NCI-H1105 treated with DMSO at 0.1 percent for 48 hours (cell line): ENCODE results near the gene LBHD2.

Source experiments
- DNase-seq: peaks from one replicate; lab custom pipeline; 2025; lab: John Stamatoyannopoulos, UW

The LBHD2 gene

DNA sequence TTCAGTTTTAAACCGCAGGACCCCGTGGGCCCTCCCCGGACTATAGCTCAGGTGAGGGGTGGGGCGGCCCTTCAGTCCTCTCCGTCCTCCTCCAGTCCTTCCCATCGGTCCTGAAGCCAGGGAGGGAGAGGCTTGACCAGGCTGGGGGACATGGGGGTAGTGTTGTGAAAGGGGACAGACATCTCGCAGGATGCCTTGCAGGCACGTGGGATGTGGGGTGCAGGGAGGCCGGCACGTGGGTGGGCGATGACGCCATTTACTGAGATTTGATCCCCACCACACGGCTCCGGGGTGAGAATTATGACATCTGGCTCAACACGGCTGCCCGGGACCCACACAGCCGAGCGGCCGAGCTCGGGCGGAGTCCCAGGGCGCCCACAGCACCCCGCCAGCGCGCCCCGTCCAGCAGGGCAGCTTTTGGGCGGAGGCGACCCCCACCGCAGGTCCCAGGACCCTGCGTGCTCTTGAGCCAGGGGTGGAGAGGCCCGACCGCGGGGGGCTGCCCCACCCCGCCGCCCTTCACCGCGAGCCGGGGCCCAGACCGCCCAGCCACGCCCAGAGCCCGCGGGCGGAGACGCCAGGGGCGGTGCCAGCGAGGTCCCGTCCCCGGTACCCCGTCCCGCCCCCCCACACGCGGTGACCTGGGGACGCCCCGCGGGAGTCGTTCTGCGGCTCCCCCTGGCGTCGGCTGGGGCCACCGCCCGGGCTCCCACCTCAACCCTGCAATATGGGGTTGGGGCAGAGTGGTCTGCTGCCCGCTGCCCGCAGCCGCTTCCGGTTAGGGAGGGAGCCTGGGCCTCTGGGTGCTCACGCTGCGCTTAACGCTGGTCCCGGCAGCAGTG lies 7.3 kb downstream of the LBHD2 start:
- no peak for DNase-seq

DNA sequence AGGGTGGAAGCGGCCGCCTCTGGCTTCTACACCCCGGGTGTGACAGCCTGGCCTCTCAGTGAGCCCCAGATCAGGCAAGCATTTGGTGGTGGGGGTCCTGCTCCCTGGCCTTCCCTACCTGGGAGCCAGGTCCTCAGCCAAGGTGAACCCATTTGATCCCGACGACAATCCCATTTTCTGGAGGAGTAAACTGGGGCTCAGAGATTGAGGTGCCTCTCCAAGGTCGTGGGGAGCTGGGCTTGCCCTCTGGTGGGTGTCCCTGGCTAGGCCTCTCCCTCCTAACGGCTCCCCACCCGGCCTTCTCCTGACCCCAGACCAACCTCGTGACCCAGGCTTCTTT lies 7.8 kb downstream of the LBHD2 start:
- DNase-seq, result no peak

DNA sequence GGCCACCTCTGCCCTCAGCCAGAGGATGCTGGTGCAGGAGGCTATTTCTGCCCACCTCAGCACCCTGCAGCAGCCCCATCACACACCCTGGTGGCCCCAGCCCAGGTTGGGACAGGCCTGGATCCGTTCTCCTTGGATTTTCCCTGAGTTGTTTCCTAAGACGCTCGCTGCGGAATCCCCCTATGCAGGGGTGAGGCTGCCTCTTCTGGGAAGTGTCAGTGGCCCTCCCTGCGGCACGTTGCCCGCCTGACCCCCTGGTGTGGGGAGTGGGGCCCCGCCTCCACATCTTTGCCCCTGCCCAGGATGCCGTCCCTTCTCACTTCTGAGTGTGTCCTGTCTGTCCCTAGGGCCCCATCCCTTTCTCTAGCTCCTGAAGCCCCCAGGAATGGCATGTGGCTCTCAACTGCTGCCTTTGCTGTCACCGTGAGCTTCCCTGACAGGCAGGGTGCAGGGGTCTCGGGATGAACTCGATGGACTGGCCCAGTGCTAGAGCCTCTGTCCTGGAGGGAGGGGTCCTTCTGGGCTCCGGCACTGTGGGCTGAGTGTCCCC lies 9.9 kb downstream of the LBHD2 start:
- DNase-seq, result no peak

DNA sequence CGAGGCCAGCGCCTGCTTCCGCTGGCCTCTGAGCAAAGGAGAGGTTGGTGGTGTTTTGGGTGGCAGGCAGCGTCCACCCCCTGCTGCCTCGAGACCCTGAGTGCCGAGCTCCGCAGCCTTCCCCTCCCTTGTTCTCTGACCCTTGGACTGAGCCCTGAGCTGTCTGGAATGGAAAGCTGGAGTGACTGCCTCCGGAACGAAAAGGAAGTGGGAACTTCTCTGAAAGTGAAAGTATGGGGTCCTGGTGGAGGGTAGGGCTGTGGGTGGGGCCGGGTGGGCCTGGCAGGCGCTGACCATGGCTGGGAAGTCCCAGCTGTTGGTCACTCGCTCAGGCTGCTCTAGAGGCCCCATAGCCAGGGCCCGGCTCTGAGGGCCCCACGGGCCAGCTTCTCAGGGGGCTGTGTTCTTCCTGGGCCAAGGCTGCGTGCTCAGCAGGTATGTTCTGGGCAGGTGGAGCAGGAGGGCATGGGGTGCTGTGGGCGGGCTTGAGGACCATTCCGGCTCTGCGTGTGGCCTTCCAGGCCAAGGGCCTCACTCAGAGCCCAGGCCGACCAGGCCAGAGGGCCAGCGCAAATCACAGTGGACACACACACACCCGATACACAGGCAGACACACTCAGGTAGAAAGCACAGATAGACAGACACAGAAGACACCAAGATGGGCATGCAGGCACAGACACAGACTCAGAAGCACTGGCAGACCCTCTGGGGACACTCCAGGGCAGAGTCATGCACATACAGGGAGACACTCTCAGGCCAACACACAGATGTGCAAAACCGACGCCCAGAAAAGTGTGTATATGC lies 10.6 kb downstream of the LBHD2 start, which contains the start of gene EXOC3L4:
TSS of gene EXOC3L4 (plus strand) at position 320 of the 804 bp plus-strand sequence. CDS start 5,495 bp downstream, outside the sequence.
- no peak for DNase-seq

DNA sequence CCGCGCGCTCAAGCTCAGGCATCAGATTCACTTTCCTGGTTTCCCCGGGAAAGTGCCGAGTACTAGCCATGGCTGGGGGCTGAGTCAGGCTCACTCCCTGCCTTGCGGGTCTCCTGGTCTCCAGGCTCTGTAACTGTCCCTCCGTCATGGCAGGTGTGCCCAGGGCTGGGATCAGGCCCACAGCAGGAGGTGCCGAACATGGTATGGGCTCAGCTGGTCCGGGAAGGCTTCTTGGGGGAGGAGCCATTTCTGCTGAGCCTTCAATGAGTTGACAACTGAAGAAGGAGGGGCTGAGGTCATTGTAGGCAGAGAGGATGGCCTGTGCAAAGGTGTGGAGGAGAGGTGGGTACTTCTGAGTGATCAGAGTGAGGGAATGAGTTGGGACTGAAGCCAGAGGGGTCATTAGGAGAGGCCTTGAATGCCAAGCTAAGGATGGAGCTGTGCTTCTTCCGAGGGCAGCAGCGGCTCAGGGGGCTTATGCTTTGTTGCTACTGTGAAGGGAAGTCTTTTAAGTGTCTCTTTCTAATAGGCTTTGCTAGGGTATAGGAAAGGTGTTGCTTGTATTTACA lies 11.3 kb downstream of the LBHD2 start:
- DNase-seq, result no peak

DNA sequence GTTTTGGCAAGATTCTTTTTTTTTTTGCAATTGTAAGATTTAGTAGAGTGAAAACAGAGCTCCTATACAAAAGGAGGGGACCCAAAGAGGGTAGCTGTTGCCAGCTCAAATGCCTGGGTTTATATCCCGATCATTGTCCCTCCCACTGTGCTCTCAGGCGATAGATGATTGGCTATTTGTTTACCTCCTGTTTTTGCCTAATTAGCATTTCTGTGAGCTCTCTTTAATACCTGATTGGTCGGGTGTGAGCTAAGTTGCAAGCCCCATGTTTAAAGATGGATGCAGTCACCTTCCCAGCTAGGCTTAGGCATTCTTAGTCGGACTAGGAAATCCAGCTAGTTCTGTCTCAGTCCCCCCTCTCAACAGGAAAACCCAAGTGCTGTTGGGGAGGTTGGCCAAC lies 12.4 kb downstream of the LBHD2 start:
- DNase-seq, result no peak

DNA sequence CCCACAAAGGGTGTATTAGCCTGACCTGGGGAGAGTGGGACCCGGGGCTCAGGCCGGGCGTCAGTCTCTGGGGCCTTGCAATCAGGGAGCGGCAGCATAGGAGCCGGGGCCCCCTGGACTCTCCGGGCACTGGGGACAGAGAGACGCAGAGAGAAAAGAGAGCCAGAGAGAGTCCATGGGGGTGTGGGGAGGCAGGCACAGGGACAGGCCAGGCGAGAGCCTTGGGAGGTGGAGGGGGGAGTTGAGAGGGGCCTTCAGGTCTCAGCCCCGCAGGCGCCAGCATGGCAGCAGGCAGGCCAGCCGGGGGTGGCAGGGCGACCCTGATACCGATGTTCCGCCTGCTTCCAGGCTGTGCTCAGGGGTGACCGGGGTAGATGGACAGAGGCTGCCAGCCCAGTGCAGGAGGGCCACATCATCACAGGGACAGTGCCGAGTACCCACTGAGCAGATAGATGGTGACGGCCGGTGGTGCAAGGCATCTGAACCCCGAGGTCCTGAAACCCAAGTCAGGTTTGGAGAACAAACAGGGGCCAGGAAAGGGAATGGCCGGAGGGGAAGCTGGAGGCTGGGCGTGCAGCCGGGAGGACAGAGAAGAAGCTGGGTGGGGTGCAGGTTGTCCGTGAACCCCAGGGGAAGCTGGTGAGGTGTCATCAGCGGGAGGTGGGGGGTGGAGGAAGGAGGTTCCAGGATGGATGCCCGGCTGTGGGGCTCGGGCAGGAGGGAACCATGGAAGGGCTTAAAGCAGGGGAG lies 13.4 kb downstream of the LBHD2 start:
- no peak for DNase-seq

DNA sequence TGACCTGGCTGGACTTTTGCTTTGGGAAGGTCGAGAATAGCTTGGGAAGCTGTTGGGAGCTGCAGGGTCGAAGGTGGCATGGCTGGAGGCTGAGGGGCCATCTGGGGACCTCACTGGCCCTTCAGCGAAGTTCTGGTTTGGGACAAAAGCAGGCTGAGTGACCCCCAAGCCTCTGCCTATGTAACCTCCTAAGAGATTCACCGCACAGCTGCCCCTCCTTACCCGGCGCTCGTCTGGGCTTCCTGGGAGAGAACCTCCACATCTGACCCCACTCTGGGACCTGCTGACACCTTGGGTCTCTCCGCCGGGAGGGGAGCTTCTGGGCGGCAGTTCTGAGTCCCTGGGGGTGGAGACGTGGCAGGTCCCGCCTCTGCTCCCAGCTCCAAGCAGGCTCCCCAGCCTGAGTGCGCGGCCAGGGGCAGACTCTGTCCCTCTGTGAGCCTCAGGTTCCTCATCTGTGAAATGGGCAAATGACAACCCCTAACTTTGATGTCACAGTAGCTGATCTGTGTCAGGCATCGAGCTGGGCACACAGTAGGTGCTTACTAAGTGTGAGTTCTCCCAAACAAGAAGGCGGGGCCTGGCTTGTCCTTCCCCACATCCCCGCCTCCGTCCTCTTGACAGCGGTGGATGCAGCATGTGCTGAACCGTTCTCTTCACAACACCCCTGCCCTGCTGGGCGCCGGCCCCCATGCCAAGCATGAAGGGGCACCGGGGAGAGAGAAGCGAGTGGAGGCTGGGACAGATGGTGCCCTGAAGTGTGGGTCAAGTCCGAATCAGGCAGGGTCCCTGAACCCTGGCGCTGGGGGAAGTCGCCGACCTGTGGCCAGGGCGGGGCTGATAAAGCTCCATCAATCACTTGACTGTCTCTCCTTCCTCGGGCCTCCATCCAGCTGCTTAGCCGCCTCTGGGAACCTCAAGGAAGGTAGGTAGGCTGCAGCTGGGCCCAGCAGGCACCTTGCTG lies 14.3 kb downstream of the LBHD2 start:
- no peak for DNase-seq

DNA sequence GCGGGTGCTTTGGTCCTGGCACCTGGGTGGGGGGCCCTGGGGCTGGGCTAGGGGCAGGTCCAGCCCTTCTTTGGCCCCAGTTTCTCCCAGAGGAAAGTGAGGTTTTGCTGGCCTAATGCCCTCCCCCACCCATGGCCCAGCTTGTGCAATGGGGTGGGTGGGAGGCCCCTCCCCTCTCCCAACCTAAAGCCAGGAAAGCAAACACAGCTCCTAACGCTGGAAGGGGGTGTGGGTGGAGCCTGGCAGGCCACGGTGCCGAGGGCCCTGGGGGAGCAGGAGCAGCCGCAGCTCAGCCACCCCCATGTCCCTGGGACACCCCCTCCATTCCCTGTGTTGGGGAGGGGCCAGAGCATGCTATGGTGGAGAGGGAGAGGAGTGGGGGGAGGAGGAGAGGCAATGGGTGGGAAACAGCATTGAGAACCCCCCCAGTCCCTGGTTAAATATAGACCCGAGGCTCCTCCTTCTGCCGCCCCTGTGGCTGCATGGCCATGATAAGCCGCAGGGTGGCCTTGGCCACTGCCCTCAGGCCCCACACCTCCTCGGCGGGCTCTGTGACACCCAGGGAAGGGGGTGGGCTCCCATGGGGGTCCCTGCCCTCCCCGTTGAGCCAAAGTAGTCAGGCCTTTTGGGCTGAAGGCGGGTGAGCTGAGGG lies 15.2 kb downstream of the LBHD2 start:
- no peak for DNase-seq

DNA sequence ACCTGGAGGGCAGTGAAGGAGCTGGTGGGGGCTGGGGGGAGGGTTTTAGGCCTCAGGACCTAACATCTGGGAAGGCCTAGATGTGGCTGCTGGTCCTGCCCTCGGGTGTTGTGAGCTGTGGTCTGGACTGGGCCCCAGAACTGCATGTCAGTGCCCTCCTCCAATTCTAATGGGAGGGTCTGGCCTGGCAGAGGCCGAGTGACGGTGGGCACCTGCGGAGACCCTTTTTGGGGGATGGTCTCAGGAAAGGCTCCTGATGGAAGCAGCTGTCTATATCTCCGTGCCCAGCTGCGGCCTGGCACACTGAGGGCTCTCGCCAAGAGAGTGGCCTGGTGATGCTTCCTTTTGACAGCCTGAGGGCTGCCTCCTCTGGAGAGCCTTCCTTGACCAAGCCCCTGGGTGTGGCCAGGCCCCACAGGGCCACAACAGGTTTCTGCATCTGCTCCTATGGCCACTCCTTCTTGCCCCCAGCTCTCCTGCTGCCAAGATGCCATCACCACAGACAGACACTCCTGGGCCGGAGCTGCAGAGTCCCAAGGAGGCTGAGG lies 15.8 kb downstream of the LBHD2 start:
- no peak for DNase-seq

DNA sequence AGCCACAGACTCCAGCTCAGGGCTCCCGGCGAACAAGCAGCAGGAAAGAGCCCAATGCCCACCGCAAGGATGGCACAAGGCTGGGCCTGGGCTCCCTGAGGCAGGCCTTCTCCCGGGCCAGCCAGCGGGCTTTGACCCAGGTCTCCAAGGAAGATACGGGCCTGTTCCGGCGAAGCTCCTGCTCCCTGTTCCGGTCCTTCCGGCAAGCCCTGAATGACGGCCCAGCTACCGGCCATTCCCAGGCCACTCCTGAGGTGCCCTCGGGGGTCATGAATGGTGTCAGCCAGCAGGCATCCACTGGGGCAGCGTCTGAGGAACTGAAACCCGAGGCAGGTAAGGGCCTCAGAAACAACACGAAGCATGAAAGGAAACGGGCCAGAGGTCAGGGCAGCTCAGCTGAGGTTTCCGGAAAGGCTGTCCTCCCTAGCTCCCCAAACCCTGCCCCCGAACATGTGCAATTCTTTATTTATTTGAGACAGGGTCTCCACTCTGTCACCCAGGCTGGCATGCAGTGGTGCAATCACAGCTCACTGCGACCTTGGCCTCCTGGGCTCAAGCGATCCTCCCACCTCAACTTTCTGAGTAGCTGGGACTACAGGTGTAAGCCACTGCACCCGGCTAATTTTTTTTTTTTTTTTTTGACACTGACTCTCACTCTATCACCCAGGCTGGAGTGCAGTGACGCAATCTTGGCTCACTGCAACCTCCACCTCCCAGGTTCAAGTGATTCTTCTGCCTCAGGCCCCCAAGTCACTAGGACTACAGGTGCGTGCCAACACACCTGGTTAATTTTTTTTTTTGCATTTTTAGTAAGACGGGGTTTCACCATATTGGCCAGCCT lies 16.5 kb downstream of the LBHD2 start:
- no peak for DNase-seq

DNA sequence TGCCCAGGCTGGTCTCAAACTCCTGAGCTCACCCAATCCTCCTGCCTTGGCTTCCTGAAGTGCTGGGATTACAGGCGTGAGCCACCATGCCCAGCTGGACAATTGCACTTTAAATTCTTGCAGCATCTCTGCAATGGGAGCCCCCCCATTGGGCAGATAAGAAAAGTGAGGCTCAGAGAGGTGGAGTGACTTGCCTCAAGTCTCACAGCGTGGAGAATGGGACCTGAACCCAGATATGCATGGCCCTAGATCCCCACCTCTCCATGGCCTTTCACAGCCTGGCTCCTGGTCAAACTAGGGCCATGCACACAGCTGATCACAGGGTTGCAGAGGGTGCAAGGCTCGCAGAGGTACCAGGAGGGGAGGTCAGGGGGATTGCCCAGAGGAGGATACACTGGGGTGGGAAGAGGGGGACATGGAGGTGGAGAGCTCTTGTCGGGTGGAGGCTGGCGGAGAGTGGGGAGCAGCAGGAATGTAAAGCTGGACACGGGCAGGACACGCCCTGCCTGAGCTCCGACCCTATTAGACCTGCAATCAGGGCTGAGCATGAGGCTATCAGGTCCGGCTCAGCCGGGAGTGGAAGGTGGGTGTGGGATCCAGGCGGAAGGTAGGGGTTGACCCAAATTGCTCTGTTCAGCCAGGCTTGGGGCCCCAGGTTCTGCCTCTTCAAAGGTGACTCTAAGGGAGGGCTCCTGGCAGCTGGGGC lies 17.4 kb downstream of the LBHD2 start:
- DNase-seq, result no peak

DNA sequence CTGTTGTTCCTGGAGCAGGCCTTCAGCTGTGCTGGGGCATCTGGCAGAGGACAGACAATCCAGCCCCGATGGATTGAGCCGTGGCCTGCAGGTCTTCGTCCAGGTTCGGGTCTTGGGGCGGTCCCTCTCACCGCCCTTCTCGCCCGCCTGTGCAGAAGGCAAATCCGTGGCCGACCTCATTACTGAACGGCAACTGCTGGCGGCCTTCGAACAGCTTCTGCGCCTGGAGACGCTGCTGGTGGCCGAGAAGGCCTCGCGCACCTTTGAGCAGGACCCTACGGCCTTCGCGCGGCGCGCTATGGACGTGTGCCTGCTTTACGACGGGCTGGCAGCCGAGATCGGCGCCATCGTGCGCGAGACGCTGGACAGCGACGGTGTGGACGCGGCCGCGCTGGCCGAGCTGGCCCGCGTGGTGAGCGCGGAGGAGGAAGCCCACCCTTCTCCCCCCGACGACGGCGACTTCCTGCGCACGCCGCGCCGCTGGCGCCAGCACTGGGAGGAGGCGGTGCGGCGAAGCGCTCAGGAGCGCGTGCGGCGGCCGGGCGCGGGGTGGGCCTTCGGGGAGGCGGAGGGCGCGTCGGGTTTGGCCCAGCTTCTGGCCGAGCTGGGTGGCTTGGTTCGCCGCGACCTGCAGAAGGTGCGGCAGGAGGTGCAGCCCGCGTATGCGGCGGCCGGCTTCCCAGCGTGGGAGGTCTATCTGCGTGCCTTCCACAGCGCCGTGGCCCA lies 18.1 kb downstream of the LBHD2 start:
- no peak for DNase-seq

DNA sequence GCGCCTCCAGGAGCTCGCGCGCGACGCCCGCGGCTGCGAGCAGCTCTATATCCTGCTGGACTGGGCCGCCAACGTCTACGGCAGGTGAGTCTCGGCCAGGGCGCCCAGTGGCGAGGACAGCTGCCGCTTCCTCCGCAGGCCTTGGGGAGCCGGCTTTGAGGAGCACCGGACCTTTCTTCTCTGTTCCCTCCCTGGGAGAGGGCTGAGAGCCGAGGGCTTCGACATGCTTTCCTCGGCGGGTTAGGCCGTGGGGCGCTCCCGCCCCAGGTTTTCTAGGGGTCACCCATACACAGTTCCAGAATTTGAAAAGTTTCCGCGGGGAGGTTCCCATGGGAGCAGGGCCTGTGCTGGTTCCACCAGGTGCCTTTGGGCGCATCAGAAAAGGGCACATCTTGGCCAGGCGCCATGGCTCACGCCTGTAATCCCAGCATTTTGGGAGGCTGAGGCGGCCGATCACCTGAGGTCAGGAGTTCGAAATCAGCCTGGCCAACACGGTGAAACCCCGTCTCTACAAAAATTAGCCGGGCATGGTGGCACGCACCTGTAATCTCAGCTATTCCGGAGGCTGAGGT lies 18.8 kb downstream of the LBHD2 start:
- DNase-seq, result no peak

DNA sequence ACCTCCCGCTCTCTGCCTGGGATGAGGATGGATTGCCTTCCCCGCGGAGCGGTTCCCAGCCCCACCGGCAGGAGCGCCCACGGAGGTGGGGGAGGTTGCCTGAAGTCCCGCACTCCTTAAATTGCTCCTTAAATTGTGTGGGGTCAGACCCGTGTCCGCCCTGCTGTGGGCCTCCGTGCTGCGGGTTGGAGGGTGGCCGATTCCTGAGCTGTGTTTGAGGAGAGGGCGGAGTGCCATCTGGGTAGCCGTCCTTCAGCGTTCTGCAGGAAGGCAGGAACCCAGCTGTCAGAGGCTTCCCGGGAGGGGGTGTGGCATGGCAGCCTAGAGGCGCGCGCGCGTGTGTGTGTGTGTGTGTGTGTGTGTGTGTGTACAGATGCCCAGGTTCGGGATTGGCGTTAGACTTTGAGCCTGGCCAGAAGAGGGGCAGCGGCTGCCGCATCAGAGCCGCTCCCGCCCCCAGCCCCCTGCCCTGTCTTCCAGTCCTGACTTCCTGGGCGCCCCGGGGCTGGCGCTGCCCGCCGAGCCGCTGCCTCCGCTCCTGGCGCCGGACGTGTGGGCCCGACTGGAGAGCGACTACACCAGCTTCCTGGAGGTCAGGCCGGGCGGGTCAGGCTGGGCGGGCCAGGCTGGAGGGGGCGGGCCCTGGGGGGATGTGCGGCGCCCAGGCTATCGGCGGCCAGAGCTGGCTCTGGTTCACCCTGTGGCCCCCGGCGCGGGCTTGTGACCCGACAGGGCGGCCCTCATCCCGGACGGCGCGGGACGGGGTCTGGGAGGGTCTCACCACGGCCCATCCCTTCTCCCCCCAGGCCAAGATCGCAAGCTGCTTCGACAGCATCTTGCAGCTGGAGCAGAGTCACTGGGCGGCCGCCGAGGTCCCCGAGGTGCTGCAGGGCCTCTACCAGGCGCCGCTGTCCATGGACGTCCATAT lies 19.7 kb downstream of the LBHD2 start:
- DNase-seq, result peak; percentile 70

DNA sequence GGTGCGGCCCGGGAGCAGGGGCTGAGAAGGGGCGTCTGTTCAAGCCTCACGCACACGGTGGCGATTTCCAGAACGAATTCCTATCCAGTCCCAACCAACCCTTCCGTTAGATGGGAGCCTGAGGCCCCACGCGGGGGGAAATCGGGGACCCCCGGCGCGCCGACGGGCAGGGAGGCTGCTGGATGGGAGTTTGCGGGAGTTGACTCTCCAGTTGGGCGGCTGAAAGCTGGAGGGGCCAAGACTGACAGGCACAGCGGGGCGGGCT lies 20.3 kb downstream of the LBHD2 start:
- no peak for DNase-seq
